H1 (cell line): Measurements from ENCODE around the gene CCDC38. TPM values are rescaled to one million over a fixed set of nuclear protein-coding genes. Genes with fewer than 3 reads are reported as not detected.

ENCODE experiments used
- CTCF ChIA-PET: fragments of 300-600 bp; sonication (Branson Sonifier 250); formaldehyde crosslinking; loops from one replicate; lab custom pipeline; 2021; ENCODE audit not compliant: partially characterized antibody; lab: Charles Lee
- POLR2A ChIA-PET: fragments of 300-600 bp; sonication (Branson Sonifier 250); formaldehyde crosslinking; loops from one replicate; lab custom pipeline; 2021; ENCODE audit warnings: inconsistent platforms; ENCODE audit not compliant: partially characterized antibody; lab: Charles Lee
- DNase-seq, 2 experiments: peaks; one replicate each; pipeline versions ENCODE4 v3.0.0 to v3.0.0-alpha.2; 2010 to 2022; ENCODE audit warnings: low spot score in 2 of 2, low read depth in 1 of 2, mixed read lengths in 1 of 2
- FAIRE-seq: peaks from 2 replicates; lab custom pipeline; 2011; peaks lifted over from hg19 to GRCh38; lab: Jason Lieb, UNC
- H2AFZ ChIP-seq: 2 replicates; pipeline ENCODE4 v1.8.1; 2012; ENCODE audit warnings: low read length, inconsistent platforms
- H2AK5ac ChIP-seq: 2 replicates; pipeline ENCODE4 v1.6.1; 2013; ENCODE audit warnings: low read depth, low read length
- H2BK120ac ChIP-seq: replicated peaks from 2 replicates; pipeline ENCODE3; 2013; ENCODE audit warnings: low read depth, low read length, inconsistent platforms
- H2BK12ac ChIP-seq: 2 replicates; pipeline ENCODE4 v1.6.1; 2013; ENCODE audit warnings: low read depth, low read length
- H2BK15ac ChIP-seq: 2 replicates; pipeline ENCODE4 v1.6.1; 2013; ENCODE audit warnings: low read length
- H2BK20ac ChIP-seq: 2 replicates; pipeline ENCODE4 v1.6.1; 2013; ENCODE audit warnings: low read length
- H2BK5ac ChIP-seq: 2 replicates; pipeline ENCODE4 v1.6.1; 2013; ENCODE audit warnings: low read depth, low read length
- H3K14ac ChIP-seq: 2 replicates; pipeline ENCODE4 v1.6.1; 2013; ENCODE audit warnings: inconsistent platforms; ENCODE audit not compliant: insufficient read length
- H3K18ac ChIP-seq: 2 replicates; pipeline ENCODE4 v1.6.1; 2013; ENCODE audit warnings: low read length; ENCODE audit errors: extremely low read depth
- H3K23ac ChIP-seq: 2 replicates; pipeline ENCODE4 v1.6.1; 2013; ENCODE audit warnings: inconsistent platforms; ENCODE audit not compliant: insufficient read length
- H3K23me2 ChIP-seq: 2 replicates; pipeline ENCODE4 v1.6.1; 2013; ENCODE audit warnings: low read depth, low read length
- H3K27ac ChIP-seq: 2 replicates; pipeline ENCODE4 v1.6.1; 2011; ENCODE audit warnings: low read depth, low read length, inconsistent platforms
- H3K27me3 ChIP-seq, 4 experiments: replicated peaks in 1 of 4; 1 replicate in 1 of 4; 2 replicates in 3 of 4; pipeline versions ENCODE4 v1.6.1 to v1.8.1; 2011 to 2013; ENCODE audit warnings: low read length in 3 of 4, mild to moderate bottlenecking in 3 of 4, inconsistent platforms in 2 of 4, mixed read lengths in 2 of 4, moderate library complexity in 1 of 4; ENCODE audit not compliant: control insufficient read depth in 3 of 4, insufficient read depth in 3 of 4; ENCODE audit errors: extremely low read depth in 1 of 4
- H3K36me3 ChIP-seq, 4 experiments: 2 replicates each; pipeline versions ENCODE4 v1.6.1 to v1.8.1; 2011 to 2013; ENCODE audit warnings: mild to moderate bottlenecking in 4 of 4, low read length in 3 of 4, moderate library complexity in 2 of 4, control low read depth in 1 of 4, inconsistent platforms in 1 of 4; ENCODE audit not compliant: insufficient read depth in 4 of 4, control insufficient read depth in 2 of 4
- H3K4ac ChIP-seq: replicated peaks from 2 replicates; pipeline ENCODE3; 2013; ENCODE audit warnings: low read length, low read depth, mixed read lengths, inconsistent platforms; ENCODE audit not compliant: insufficient read length
- H3K4me1 ChIP-seq, 4 experiments: replicated peaks in 1 of 4; 1 replicate in 1 of 4; 2 replicates in 3 of 4; pipeline versions ENCODE4 v1.6.1 to v1.8.1; 2011 to 2013; ENCODE audit warnings: low read length in 3 of 4, inconsistent platforms in 2 of 4, mixed read lengths in 1 of 4; ENCODE audit not compliant: insufficient read depth in 4 of 4, control insufficient read depth in 3 of 4
- H3K4me2 ChIP-seq, 2 experiments: 2 replicates each; pipeline versions ENCODE4 v1.6.1 to v1.8.1; 2011 to 2013; ENCODE audit warnings: low read depth in 2 of 2, low read length in 2 of 2, control low read depth in 1 of 2, inconsistent platforms in 1 of 2, mild to moderate bottlenecking in 1 of 2; ENCODE audit not compliant: insufficient read depth in 1 of 2
- H3K4me3 ChIP-seq, 4 experiments: fragments of 200-600, 300-600 bp in 1 of 4; sonication (generic), shearing (Covaris generic), sonication (Bioruptor Twin) in 1 of 4; 2 replicates each; pipeline versions ENCODE4 v1.5.1 to v1.8.1; 2011 to 2016; ENCODE audit warnings: low read length in 4 of 4, low read depth in 3 of 4, control low read depth in 2 of 4, inconsistent platforms in 2 of 4, mild to moderate bottlenecking in 2 of 4, mixed read lengths in 1 of 4, moderate library complexity in 1 of 4; ENCODE audit not compliant: insufficient read depth in 2 of 4; ENCODE audit errors: extremely low read depth in 1 of 4
- H3K56ac ChIP-seq: replicated peaks from 2 replicates; pipeline ENCODE3; 2013; ENCODE audit warnings: low read depth, mild to moderate bottlenecking, mixed read lengths, low read length, inconsistent platforms; ENCODE audit not compliant: insufficient read length
- H3K79me1 ChIP-seq: 2 replicates; pipeline ENCODE4 v1.6.1; 2013; ENCODE audit warnings: low read depth, low read length, control low read depth
- H3K79me2 ChIP-seq, 2 experiments: 2 replicates each; pipeline versions ENCODE4 v1.6.1 to v1.8.1; 2012 to 2013; ENCODE audit warnings: low read length in 2 of 2, mild to moderate bottlenecking in 2 of 2, inconsistent platforms in 1 of 2; ENCODE audit not compliant: insufficient read depth in 2 of 2, control insufficient read depth in 1 of 2
- H3K9ac ChIP-seq, 4 experiments: replicated peaks in 1 of 4; 1 replicate in 1 of 4; 2 replicates in 3 of 4; pipeline versions ENCODE4 v1.6.1 to v1.8.1; 2011 to 2013; ENCODE audit warnings: low read depth in 3 of 4, low read length in 3 of 4, control low read depth in 2 of 4, mild to moderate bottlenecking in 2 of 4, moderate library complexity in 2 of 4, inconsistent platforms in 1 of 4; ENCODE audit errors: extremely low read depth in 1 of 4
- H3K9me3 ChIP-seq, 2 experiments: 2 replicates each; pipeline versions ENCODE4 v1.6.1 to v1.8.1; 2012 to 2013; ENCODE audit warnings: mild to moderate bottlenecking in 2 of 2, moderate library complexity in 2 of 2, control low read depth in 1 of 2, inconsistent platforms in 1 of 2, low read depth in 1 of 2, low read length in 1 of 2, mixed read lengths in 1 of 2; ENCODE audit not compliant: insufficient read depth in 2 of 2
- H4K20me1 ChIP-seq, 2 experiments: replicated peaks in 1 of 2; 2 replicates each; pipeline versions ENCODE3 to v1.8.1; 2011 to 2013; ENCODE audit warnings: inconsistent platforms in 2 of 2, low read length in 2 of 2, mild to moderate bottlenecking in 1 of 2; ENCODE audit not compliant: insufficient read depth in 2 of 2, control insufficient read depth in 1 of 2
- H4K5ac ChIP-seq: 2 replicates; pipeline ENCODE4 v1.6.1; 2013; ENCODE audit warnings: low read length, low read depth, mixed read lengths, inconsistent platforms; ENCODE audit not compliant: insufficient read length
- H4K8ac ChIP-seq: 2 replicates; pipeline ENCODE4 v1.8.0; 2013; ENCODE audit warnings: mild to moderate bottlenecking, moderate library complexity, low read length, inconsistent platforms; ENCODE audit not compliant: insufficient read depth; ENCODE audit errors: extremely low read depth
- H4K91ac ChIP-seq: replicated peaks from 2 replicates; pipeline ENCODE3; 2013; ENCODE audit warnings: low read length, mixed read lengths, inconsistent platforms; ENCODE audit not compliant: insufficient read length
- BCL11A ChIP-seq, 2 experiments: IDR thresholded peaks; one replicate each; pipeline ENCODE4 v1.6.1; 2011; ENCODE audit warnings: low read depth in 2 of 2, low read length in 2 of 2, mild to moderate bottlenecking in 2 of 2
- CREB1 ChIP-seq: IDR thresholded peaks from 2 replicates; pipeline ENCODE4 v1.6.1; 2012; ENCODE audit warnings: inconsistent platforms
- WGBS, 2 experiments: shearing (Covaris generic) in 1 of 2; methylation state at CpG; one replicate each; pipeline versions ENCODE4 v1.1.6 to v1.1.7; 2013 to 2015; ENCODE audit warnings: low lambda C conversion rate in 2 of 2, mixed read lengths in 2 of 2, inconsistent platforms in 1 of 2, low coverage in 1 of 2, missing lambda C conversion rate in 1 of 2; ENCODE audit not compliant: insufficient replicate concordance in 2 of 2, insufficient coverage in 1 of 2, insufficient read length in 1 of 2; ENCODE audit errors: extremely low coverage in 1 of 2, missing lambda C conversion rate in 1 of 2; 5-methylcytosine and 5-hydroxymethylcytosine counted together
- polyA plus RNA-seq, 7 experiments: library from polyadenylated mRNA; depleted of rRNA in 3 of 7; stranded (reverse) in 5 of 7; unstranded in 2 of 7; fragments of >200 nt in 5 of 7; fragments of 200-250 nt in 2 of 7; gene quantifications; 1 replicate in 5 of 7; 2 replicates in 1 of 7; 4 replicates in 1 of 7; pipeline versions ENCODE4 v1.2.1 to v1.2.3, GENCODE V29; 2011 to 2013; ENCODE audit warnings: missing spikeins in 2 of 7, mixed read lengths in 2 of 7
- total RNA-seq: library from RNA; stranded (reverse); fragmentation: NEBNext Ultra II Directional; extraction: Animal tissue kit (Norgen Biotek cat#: 25700); gene quantifications from 2 replicates; pipeline ENCODE4 v1.2.1, GENCODE V29; 2021

The CCDC38 gene
- total and polyA plus RNA-seq, 2 of the 8 experiments (the other 6 are each of a cell fraction or from before 2014, with no cell fraction given): not detected

DNA sequence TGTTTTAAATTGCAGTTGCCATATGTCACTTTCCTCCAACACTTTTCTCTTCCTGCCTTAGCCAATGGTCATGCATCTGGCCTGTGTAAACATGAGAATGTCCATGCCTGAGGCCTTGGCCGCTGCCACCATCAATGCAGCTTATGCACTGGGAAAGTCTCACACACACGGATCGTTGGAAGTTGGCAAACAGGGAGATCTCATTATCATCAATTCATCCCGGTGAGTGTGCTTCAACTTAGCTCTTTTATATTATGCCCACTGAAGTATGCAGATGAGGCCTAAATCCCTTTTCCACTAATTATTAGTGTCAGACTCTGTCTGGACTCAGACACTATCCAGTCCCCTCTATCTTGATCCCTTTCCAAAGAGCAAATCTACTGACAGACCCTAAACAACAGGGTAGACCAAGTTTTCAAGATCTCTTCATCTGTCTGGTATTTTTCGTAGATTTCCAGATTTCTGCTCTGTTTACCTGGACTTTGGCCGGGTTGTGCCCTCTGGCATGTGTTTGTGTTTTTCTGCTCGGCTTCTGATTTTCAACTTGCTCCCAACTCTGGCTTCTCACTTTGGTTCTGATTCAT is 24.0 kb upstream of the CCDC38 start:
- no peak overlapping the region for H4K8ac ChIP-seq
- H3K18ac ChIP-seq: no peak overlapping the region
- no peak overlapping the region for H4K91ac ChIP-seq
- H3K27ac ChIP-seq: no peak overlapping the region
- H3K4me1 ChIP-seq: peaks cover 0 to 8% (median 4%) of the 10 kb centered on the region in 4 experiments; a peak in 5 of 7 replicates
- H4K5ac ChIP-seq: no peak overlapping the region
- no peak overlapping the region for H2BK5ac ChIP-seq
- no peak overlapping the region for H3K4me2 ChIP-seq
- CTCF ChIA-PET: interaction anchor here (0.7 to 17.8 kb wide), 6 partner anchors 11 to 342 kb away, joined by 3 to 149 read pairs (median 8); partner anchors contain the start of gene HAL
- H2BK15ac ChIP-seq: no peak overlapping the region
- no peaks in the 10 kb centered on the region for H3K27me3 ChIP-seq
- FAIRE-seq (peak; percentile 28), DNase-seq (no peak)
- no peaks in the 10 kb centered on the region for H3K23me2 ChIP-seq
- no peak overlapping the region for H2BK20ac ChIP-seq
- H2AK5ac ChIP-seq: no peak overlapping the region
- H4K20me1 ChIP-seq: no peaks in the 10 kb centered on the region
- no peak overlapping the region for H2BK12ac ChIP-seq
- no peak for TF ChIP-seq CREB1
- no peak for TF ChIP-seq BCL11A (IDR thresholded peaks at IDR 0.05; ENCODE audit: low read depth in 2 of 2, low read length in 2 of 2)
- H3K4ac ChIP-seq: no peak overlapping the region
- H2AFZ ChIP-seq: no peak overlapping the region
- no peaks in the 10 kb centered on the region for H3K36me3 ChIP-seq
- H3K4me3 ChIP-seq: no peak overlapping the region
- no peak overlapping the region for H3K23ac ChIP-seq
- H3K79me2 ChIP-seq: no peaks in the 10 kb centered on the region
- POLR2A ChIA-PET: interaction anchor here (0.9 kb wide), 2 partner anchors 24 to 81 kb away, joined by 3 read pairs; partner anchors contain the start of genes AMDHD1 and CCDC38
- no peak overlapping the region for H3K14ac ChIP-seq
- 87% methylated on average over 7 of the region's 7 CpGs; no CpG with 5 or more reads in 1 of the 2 experiments for WGBS, 2 experiments
- H3K56ac ChIP-seq: no peak overlapping the region
- H2BK120ac ChIP-seq: no peak overlapping the region
- H3K9ac ChIP-seq: no peak overlapping the region
- H3K9me3 ChIP-seq: no peaks in the 10 kb centered on the region; a peak in 1 of 4 replicates
- no peaks in the 10 kb centered on the region for H3K79me1 ChIP-seq
